GM10248 (cell line): ENCODE measurements around the gene PRKAA1.

Experiments used
- CTCF ChIA-PET: fragments of 300-600 bp; sonication (Branson Sonifier 250); formaldehyde crosslinking; extraction: SDS; loops from one replicate; lab custom pipeline; 2021; ENCODE audit warnings: antibody characterized with exemption; lab: Yijun Ruan, JAX
- POLR2A ChIA-PET: fragments of 350-650 bp; sonication (Branson Sonifier 250); formaldehyde crosslinking; extraction: SDS; loops from one replicate; lab custom pipeline; 2020; ENCODE audit warnings: antibody characterized with exemption; lab: Yijun Ruan, JAX
- DNase-seq: peaks from one replicate; pipeline ENCODE4 v3.0.0; 2012; ENCODE audit errors: extremely low spot score
- TF ChIP-seq, protein P1 (sequence below): IDR thresholded peaks from 2 replicates; pipeline ENCODE4 v1.5.1; 2012; ENCODE audit warnings: mild to moderate bottlenecking, low read depth; ENCODE audit errors: extremely low read depth, missing control alignments, control extremely low read depth

The PRKAA1 gene

DNA sequence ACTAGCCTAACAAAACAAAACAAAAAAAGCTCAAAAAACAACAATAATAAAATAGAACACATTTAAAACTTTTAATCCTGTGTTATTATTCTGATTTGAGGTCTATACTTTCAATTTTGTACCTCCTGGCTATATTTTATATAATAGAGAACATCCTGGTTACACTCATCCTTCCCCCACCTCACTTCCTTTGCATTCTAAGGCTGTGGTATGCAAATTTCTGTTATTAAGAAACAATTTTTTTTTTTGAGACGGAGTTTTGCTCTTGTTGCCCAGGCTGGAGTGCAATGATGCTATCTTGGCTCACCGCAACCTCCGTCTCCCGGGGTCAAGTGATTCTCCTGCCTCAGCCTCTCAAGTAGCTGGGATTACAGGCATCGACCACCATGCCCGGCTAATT is 39.9 kb upstream of the PRKAA1 start:
- ChIA-PET CTCF (no interaction called here), POLR2A (no interaction called here)
- no peak for DNase-seq
- TF ChIP-seq, protein P1, sequence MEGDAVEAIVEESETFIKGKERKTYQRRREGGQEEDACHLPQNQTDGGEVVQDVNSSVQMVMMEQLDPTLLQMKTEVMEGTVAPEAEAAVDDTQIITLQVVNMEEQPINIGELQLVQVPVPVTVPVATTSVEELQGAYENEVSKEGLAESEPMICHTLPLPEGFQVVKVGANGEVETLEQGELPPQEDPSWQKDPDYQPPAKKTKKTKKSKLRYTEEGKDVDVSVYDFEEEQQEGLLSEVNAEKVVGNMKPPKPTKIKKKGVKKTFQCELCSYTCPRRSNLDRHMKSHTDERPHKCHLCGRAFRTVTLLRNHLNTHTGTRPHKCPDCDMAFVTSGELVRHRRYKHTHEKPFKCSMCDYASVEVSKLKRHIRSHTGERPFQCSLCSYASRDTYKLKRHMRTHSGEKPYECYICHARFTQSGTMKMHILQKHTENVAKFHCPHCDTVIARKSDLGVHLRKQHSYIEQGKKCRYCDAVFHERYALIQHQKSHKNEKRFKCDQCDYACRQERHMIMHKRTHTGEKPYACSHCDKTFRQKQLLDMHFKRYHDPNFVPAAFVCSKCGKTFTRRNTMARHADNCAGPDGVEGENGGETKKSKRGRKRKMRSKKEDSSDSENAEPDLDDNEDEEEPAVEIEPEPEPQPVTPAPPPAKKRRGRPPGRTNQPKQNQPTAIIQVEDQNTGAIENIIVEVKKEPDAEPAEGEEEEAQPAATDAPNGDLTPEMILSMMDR: no peak

DNA sequence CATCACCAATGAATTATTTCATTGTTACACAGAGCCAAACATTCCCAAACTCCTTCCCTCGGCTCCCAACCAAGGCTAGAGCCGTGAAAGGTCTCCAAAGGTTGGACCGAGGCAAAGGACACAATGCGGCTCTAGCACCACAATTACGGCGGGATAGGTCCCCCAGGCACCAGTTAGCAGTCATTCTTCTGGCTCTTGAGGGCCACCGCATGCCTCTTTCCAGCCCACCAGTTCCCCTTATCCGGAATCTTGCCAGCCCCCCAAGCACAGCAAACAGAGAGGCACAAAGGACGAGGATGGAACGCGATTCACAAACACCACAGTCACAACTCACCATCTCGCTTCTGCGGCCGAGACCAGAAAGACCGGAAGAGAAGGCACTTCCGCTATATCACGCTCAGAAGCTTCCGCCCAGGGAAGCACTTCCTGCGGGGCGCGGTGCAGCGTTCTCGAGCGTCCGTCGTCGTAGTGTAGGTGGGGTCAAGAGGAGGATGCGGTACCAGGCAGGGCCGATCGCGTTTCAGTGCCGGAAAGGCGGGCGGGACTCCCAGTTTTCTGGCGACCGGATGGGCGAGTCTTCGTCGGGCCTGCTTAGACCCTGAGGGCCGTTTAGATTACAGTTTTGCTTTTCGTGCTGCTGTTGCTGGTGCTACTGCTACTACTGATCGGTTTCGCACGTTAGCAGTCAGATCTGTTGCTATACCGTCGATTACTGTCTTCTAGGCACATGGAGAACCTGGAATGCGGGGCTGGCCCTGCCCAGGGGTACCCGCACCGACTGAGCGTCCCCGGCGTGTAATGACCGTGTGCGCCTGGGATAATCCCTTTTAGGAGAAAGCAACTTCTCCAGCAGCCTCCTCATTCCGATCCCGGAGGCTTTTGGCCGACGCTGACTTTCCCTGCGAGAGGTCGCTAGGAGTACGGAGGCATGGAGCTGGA is 36.9 kb upstream of the PRKAA1 start, which contains the start of gene RPL37:
RPL37 (minus strand) TSS at position 374 of the 939 bp plus-strand sequence; CDS start at position 337, 37 bp downstream.
- ChIA-PET CTCF (interaction anchor here (1.0 to 1.4 kb wide), 2 partner anchors 39 to 64 kb away, joined by 3 to 4 read pairs; no protein-coding TSS in a partner anchor), POLR2A (interaction anchor here (0.9 to 1.2 kb wide), 3 partner anchors 8 to 14 kb away, joined by 3 to 7 read pairs (median 4); no protein-coding TSS in a partner anchor)
- TF ChIP-seq, protein P1: no peak

DNA sequence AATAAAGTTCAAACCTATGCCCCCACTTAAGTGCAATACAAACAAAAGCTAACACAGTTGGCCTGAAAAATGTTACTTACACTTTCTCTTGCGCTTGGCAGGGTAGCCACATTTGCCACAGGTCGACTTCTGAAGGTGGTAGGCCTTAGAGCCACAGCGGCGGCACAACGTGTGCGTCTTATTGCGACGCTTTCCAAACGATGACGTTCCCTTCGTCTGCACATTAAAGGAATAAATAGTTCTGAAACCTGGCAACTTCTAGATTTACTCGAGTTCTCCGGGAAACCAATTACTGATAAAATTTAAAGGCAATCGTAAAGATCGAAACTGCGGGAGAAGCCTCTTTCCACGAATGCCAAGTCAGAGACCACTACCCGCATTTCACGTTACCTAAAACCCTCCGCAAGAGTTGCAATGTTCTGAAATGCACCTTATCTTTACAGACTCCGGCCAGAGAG is 36.2 kb upstream of the PRKAA1 start:
- TF ChIP-seq, protein P1: no peak
- ChIA-PET CTCF (no interaction called here), POLR2A (interaction anchor here (1.0 to 3.3 kb wide), 3 partner anchors 11 to 13 kb away, joined by 4 to 13 read pairs (median 7); no protein-coding TSS in a partner anchor)
- DNase-seq: no peak

More for the DNA sequence above, 36.9 kb upstream of the PRKAA1 start, which contains the start of gene RPL37:
- DNase-seq: peak; percentile 94

DNA sequence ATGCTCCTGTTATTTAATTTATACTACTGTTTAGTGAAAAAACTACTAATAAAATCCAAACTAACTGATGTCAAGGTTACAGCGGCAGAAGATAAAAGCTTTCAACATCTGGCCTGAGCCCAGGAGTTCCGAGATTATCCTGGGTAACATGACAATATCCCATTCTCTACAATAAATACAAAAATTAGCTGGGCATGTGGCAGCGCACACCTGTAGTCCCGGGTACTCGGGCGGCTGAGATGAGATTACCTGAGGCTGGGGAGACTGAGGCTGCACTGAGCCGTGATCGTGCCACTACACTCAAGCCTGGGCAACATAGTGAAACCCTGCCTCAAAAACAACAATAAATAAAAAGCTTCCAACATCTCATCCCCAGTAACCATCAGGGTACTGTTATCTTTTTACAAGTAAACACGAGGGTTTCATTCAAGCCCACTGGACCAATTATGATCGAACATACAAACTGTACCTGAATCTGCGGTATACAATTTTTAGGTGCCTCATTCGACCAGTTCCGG is 35.6 kb upstream of the PRKAA1 start:
- ChIA-PET CTCF (interaction anchor here (1.0 kb wide), 1 partner anchor 8 kb away, joined by 3 read pairs; no protein-coding TSS in a partner anchor), POLR2A (interaction anchor here (3.3 kb wide), 1 partner anchor 10 kb away, joined by 13 read pairs; no protein-coding TSS in a partner anchor)
- DNase-seq: no peak
- TF ChIP-seq, protein P1: no peak

DNA sequence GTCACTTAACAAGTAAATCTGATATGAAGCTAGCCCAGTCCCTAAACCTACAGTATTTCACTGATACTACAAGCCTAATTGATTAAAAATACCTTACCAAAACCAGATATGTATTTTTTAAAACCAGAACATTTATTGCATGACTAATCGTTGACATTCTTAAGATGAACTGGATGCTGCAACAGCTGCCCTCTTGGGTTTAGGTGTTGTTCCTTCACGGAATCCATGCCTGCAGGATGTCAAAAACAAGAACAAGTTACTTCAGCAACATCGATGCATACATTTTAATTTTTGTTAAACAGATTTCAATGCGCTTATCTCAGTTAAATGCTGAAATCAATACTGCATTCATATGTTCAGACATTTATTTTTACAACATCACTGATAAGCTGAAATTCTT is 34.2 kb upstream of the PRKAA1 start:
- DNase-seq: no peak
- ChIA-PET POLR2A (interaction anchor here (0.5 to 3.3 kb wide), 3 partner anchors 8 to 454 kb away, joined by 3 to 13 read pairs (median 3); no protein-coding TSS in a partner anchor), CTCF (interaction anchor here (2.0 kb wide), 1 partner anchor 25 kb away, joined by 5 read pairs; no protein-coding TSS in a partner anchor)
- TF ChIP-seq, protein P1: no peak
